ENCODE results near the gene STRA6.
"Not testable (repeated sequence)": the region's sequence is repeated elsewhere in the genome, so short reads cannot be mapped to it uniquely, and the experiment has no call there.

STRA6 gene

GRCh38 chr15:74175271-74176191 lies 27.1 kb downstream of the STRA6 start:
- peaks cover 5% of the 10 kb centered on the region for H3K4me1 Mint-ChIP-seq (ENCODE audit: low read depth)
- no peaks in the 10 kb centered on the region for H3K9me3 Mint-ChIP-seq
- H3K27me3 Mint-ChIP-seq = peaks cover 2% of the 10 kb centered on the region
- no peak overlapping the region for H3K27ac Mint-ChIP-seq
- no peaks in the 10 kb centered on the region for H3K36me3 Mint-ChIP-seq (ENCODE audit: low read depth)
- no peak overlapping the region for H3K4me3 Mint-ChIP-seq
- intact Hi-C loops (cut with micrococcal nuclease) = no loop called here

- no peak overlapping the region for H3K27ac Mint-ChIP-seq
- intact Hi-C loops (cut with micrococcal nuclease) = no loop called here
- H3K36me3 Mint-ChIP-seq (ENCODE audit: low read depth) = no peaks in the 10 kb centered on the region
- H3K4me3 Mint-ChIP-seq = no peak overlapping the region
- H3K27me3 Mint-ChIP-seq = no peaks in the 10 kb centered on the region
- no peaks in the 10 kb centered on the region for H3K9me3 Mint-ChIP-seq
- H3K4me1 Mint-ChIP-seq (ENCODE audit: low read depth) = peaks cover 5% of the 10 kb centered on the region
These were observed 27.7 kb downstream of the STRA6 start for GRCh38 chr15:74174958-74175253.

GRCh38 chr15:74174219-74174957 lies 28.2 kb downstream of the STRA6 start:
- Mint-ChIP-seq H3K36me3 (ENCODE audit: low read depth) (no peaks in the 10 kb centered on the region), H3K4me3 (no peak overlapping the region), H3K27me3 (no peaks in the 10 kb centered on the region), H3K4me1 (ENCODE audit: low read depth) (peaks cover 5% of the 10 kb centered on the region), H3K27ac (no peak overlapping the region), H3K9me3 (no peaks in the 10 kb centered on the region)
- intact Hi-C loops (cut with micrococcal nuclease) = no loop called here

GRCh38 chr15:74173380-74174218 lies 29.0 kb downstream of the STRA6 start, which contains the start of gene ISLR:
ISLR (plus strand) TSS chr15:74173710; CDS start chr15:74174859, 1,149 bp downstream.
- Mint-ChIP-seq H3K4me3 (no peak within 1 kb of the TSS), H3K27ac (no peak within 1 kb of the TSS), H3K4me1 (ENCODE audit: low read depth) (peaks cover 5% of the 10 kb centered on the region), H3K9me3 (no peaks in the 10 kb centered on the region), H3K36me3 (ENCODE audit: low read depth) (no peaks in the 10 kb centered on the region), H3K27me3 (peaks cover 2% of the 10 kb centered on the region)
- intact Hi-C loops (cut with micrococcal nuclease) = no loop called here

- H3K36me3 Mint-ChIP-seq (ENCODE audit: low read depth) = no peaks in the 10 kb centered on the region
- peaks cover 5% of the 10 kb centered on the region for H3K4me1 Mint-ChIP-seq (ENCODE audit: low read depth)
- H3K4me3 Mint-ChIP-seq = no peak overlapping the region
- H3K9me3 Mint-ChIP-seq = no peaks in the 10 kb centered on the region
- intact Hi-C loops (cut with micrococcal nuclease) = no loop called here
- H3K27ac Mint-ChIP-seq = no peak overlapping the region
- H3K27me3 Mint-ChIP-seq = peaks cover 4% of the 10 kb centered on the region
These were observed 29.7 kb downstream of the STRA6 start for GRCh38 chr15:74172701-74173379.

- intact Hi-C loops (cut with micrococcal nuclease) = no loop called here
- Mint-ChIP-seq H3K9me3 (no peaks in the 10 kb centered on the region), H3K36me3 (ENCODE audit: low read depth) (no peaks in the 10 kb centered on the region), H3K27me3 (peaks cover 4% of the 10 kb centered on the region), H3K4me1 (ENCODE audit: low read depth) (peaks cover 5% of the 10 kb centered on the region), H3K4me3 (no peak overlapping the region), H3K27ac (no peak overlapping the region)
These were observed 30.5 kb downstream of the STRA6 start for GRCh38 chr15:74171965-74172541.

- Mint-ChIP-seq H3K36me3 (ENCODE audit: low read depth) (no peaks in the 10 kb centered on the region), H3K4me1 (ENCODE audit: low read depth) (peaks cover 5% of the 10 kb centered on the region)
- intact Hi-C loops (cut with micrococcal nuclease) = no loop called here
These were observed 31.6 kb downstream of the STRA6 start for GRCh38 chr15:74170875-74171578.

DNA sequence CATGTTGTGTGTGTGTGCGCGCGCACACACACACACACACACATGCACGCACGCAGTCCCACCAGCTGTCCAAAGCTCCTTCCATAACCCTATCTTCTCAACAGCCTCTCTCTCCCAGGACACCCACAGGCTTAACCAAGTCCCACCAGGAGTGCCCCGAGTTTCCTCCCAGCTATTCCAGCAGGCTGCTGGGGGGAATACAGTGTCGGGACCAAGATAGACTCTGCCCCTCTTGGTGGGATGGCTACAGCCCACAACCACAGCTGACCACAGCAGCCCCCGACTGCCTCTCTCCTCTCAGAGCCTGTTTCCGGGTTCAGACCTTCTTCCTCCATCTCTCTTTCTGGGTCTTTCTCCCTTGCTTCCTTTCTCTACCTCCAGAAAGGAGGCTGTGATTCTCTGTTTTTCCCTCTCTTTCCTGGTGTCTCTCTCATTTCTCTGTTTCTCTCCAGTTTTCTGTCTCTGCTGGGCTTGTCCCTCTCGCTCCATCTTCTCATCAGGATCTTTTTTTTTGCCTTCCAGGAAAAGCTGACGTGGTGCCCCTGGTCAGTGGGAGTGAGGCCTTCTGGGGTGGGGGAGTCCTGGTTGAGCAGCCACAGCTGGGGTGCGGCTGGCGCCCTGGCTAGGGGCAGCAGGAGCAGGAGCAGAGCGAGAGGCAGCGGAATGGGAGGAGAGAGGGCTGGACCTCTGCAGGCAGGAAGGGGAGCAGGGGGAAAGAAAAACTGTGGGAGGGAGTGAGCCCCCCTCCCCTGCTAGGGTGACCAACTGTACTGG lies 32.3 kb downstream of the STRA6 start:
- intact Hi-C loops (cut with micrococcal nuclease) = no loop called here
- Mint-ChIP-seq H3K4me1 (ENCODE audit: low read depth) (peaks cover 5% of the 10 kb centered on the region), H3K27ac (no peak overlapping the region), H3K36me3 (ENCODE audit: low read depth) (no peaks in the 10 kb centered on the region), H3K4me3 (no peak overlapping the region), H3K27me3 (peaks cover 4% of the 10 kb centered on the region), H3K9me3 (no peaks in the 10 kb centered on the region)

More at GRCh38 chr15:74170875-74171578, 31.6 kb downstream of the STRA6 start:
- H3K27me3 Mint-ChIP-seq = peaks cover 4% of the 10 kb centered on the region
- H3K27ac Mint-ChIP-seq = no peak overlapping the region
- H3K4me3 Mint-ChIP-seq = no peak overlapping the region
- H3K9me3 Mint-ChIP-seq = no peaks in the 10 kb centered on the region

GRCh38 chr15:74168711-74169126 lies 33.9 kb downstream of the STRA6 start:
- intact Hi-C loops (cut with micrococcal nuclease) = no loop called here
- Mint-ChIP-seq H3K4me3 (no peak overlapping the region), H3K36me3 (ENCODE audit: low read depth) (no peaks in the 10 kb centered on the region), H3K9me3 (no peaks in the 10 kb centered on the region), H3K27me3 (peaks cover 6% of the 10 kb centered on the region), H3K4me1 (ENCODE audit: low read depth) (peaks cover 5% of the 10 kb centered on the region), H3K27ac (no peak overlapping the region)

- Mint-ChIP-seq H3K4me1 (ENCODE audit: low read depth) (no peaks in the 10 kb centered on the region), H3K27ac (no peak overlapping the region), H3K9me3 (no peaks in the 10 kb centered on the region), H3K4me3 (no peak overlapping the region), H3K36me3 (ENCODE audit: low read depth) (no peaks in the 10 kb centered on the region), H3K27me3 (peaks cover 11% of the 10 kb centered on the region)
- intact Hi-C loops (cut with micrococcal nuclease) = no loop called here
These were observed 34.7 kb downstream of the STRA6 start for GRCh38 chr15:74167891-74168331.

GRCh38 chr15:74165461-74165860 lies 37.1 kb downstream of the STRA6 start:
- Mint-ChIP-seq H3K36me3 (ENCODE audit: low read depth) (no peaks in the 10 kb centered on the region), H3K4me1 (ENCODE audit: low read depth) (no peaks in the 10 kb centered on the region), H3K27me3 (peaks cover 14% of the 10 kb centered on the region), H3K4me3 (no peak overlapping the region), H3K9me3 (no peaks in the 10 kb centered on the region), H3K27ac (no peak overlapping the region)
- intact Hi-C loops (cut with micrococcal nuclease) = no loop called here

DNA sequence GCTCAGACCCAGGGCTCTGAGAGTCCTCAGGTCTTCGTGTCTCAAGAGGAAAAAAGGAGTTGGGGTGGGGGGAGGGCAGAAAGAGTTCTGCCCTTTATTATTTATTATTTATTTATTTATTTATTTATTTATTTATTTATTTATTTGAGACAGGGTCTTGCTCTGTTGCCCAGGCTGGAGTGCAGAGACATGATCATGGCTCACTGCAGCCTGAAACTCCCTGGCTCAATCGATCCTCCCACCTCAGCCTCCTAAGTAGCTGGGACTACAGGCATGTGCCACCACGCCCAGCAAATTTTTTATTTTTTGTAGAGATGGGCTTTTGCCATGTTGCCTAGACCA lies 40.4 kb downstream of the STRA6 start:
- H3K36me3 Mint-ChIP-seq (ENCODE audit: low read depth); intact Hi-C loops (cut with micrococcal nuclease): not testable (repeated sequence)
- H3K27me3 Mint-ChIP-seq = peaks cover 26% of the 10 kb centered on the region

More for the DNA sequence above, 40.4 kb downstream of the STRA6 start:
- not testable (repeated sequence) for H3K4me1 Mint-ChIP-seq (ENCODE audit: low read depth); H3K4me3 Mint-ChIP-seq; H3K9me3 Mint-ChIP-seq; H3K27ac Mint-ChIP-seq

Measured in dendritic cell treated with granulocyte-macrophage colony-stimulating factor and Interleukin-4, amounts not matched to agents 40 ng/mL and 50 ng/mL, for 4 days (primary cell).